K562 (cell line): ENCODE data around the gene CLEC2L. TPM values are rescaled to one million over a fixed set of nuclear protein-coding genes. Genes with fewer than 3 reads are reported as not detected.
A peak's percentile ranks its signal among the peaks of the same experiment; 100 is the strongest.

ENCODE experiments used
- ATAC-seq: fragments of 200-7000 bp; cut with Tn5 transposase; 3 replicates; pipeline ENCODE4 v1.9.1; 2020; ENCODE audit warnings: moderate library complexity
- BruUV-seq: library from RNA; stranded (reverse); fragments of 400-500 nt; replicated peaks from 2 replicates; lab custom pipeline; 2021; lab: Mats Ljungman, UMichigan
- CTCF ChIA-PET: fragments of 300-600 bp; formaldehyde crosslinking; extraction: SDS; loops from one replicate; lab custom pipeline; 2021; ENCODE audit warnings: low intra/inter-chr PET ratio; lab: Yijun Ruan, JAX
- POLR2A ChIA-PET: fragments of 300-600, 350-650 bp; sonication (Branson Sonifier 250); formaldehyde crosslinking; extraction: SDS; loops from one replicate; lab custom pipeline; 2021; ENCODE audit warnings: antibody characterized with exemption, inconsistent platforms; lab: Yijun Ruan, JAX
- DNase-seq, 4 experiments: peaks; one replicate each; pipeline versions ENCODE4 v3.0.0 to v3.0.0-alpha.2; 2011 to 2018; ENCODE audit warnings: low spot score in 3 of 4, mixed read lengths in 3 of 4; ENCODE audit errors: extremely low read depth in 1 of 4
- FAIRE-seq: peaks from 2 replicates; lab custom pipeline; 2011; peaks lifted over from hg19 to GRCh38; lab: Jason Lieb, UNC
- H2AFZ ChIP-seq: 2 replicates; pipeline ENCODE4 v1.6.0; 2011; ENCODE audit warnings: low read depth, low read length, control low read depth, inconsistent platforms
- H3K27ac ChIP-seq: fragments of 200-600 bp; 3 replicates; pipeline ENCODE4 v1.8.0; 2011; ENCODE audit warnings: low read depth, mild to moderate bottlenecking, control low read depth, inconsistent platforms, low read length, moderate library complexity, mixed read lengths; ENCODE audit errors: extremely low read depth
- H3K27me3 ChIP-seq, 2 experiments: fragments of 300-600 bp in 1 of 2; 2 replicates in 1 of 2; 3 replicates in 1 of 2; pipeline versions ENCODE4 v1.6.0 to v1.8.0; 2011; ENCODE audit warnings: inconsistent platforms in 2 of 2, low read length in 2 of 2, mild to moderate bottlenecking in 1 of 2, mixed read lengths in 1 of 2, moderate library complexity in 1 of 2; ENCODE audit not compliant: control insufficient read depth in 2 of 2, insufficient read depth in 2 of 2
- H3K36me3 ChIP-seq: fragments of 300-600 bp; 3 replicates; pipeline ENCODE4 v1.8.0; 2011; ENCODE audit warnings: mild to moderate bottlenecking, low read length, inconsistent platforms; ENCODE audit not compliant: control insufficient read depth, insufficient read depth
- H3K4me1 ChIP-seq, 2 experiments: fragments of 200-600 bp in 1 of 2; replicated peaks in 1 of 2; 2 replicates in 1 of 2; 3 replicates in 1 of 2; pipeline versions ENCODE4 v1.5.1 to v1.8.0; 2011; ENCODE audit warnings: inconsistent platforms in 2 of 2, low read length in 2 of 2, mild to moderate bottlenecking in 1 of 2, mixed read lengths in 1 of 2, moderate library complexity in 1 of 2; ENCODE audit not compliant: control insufficient read depth in 2 of 2, insufficient read depth in 2 of 2
- H3K4me2 ChIP-seq: 2 replicates; pipeline ENCODE4 v1.6.1; 2011; ENCODE audit warnings: low read length, control low read depth, inconsistent platforms, mixed read lengths; ENCODE audit not compliant: insufficient read depth
- H3K4me3 ChIP-seq: fragments of 200-600 bp; sonication (generic), shearing (Covaris generic); 2 replicates; pipeline ENCODE4 v1.5.1; 2016; ENCODE audit warnings: control low read depth, inconsistent platforms
- H3K79me2 ChIP-seq: fragments of 200-600 bp; 3 replicates; pipeline ENCODE4 v1.8.0; 2011; ENCODE audit warnings: low read length, inconsistent platforms; ENCODE audit not compliant: control insufficient read depth, insufficient read depth
- H3K9ac ChIP-seq, 2 experiments: 2 replicates each; pipeline versions ENCODE4 v1.6.0 to v1.6.1; 2011; ENCODE audit warnings: low read depth in 2 of 2, low read length in 2 of 2, control low read depth in 1 of 2, inconsistent platforms in 1 of 2, mild to moderate bottlenecking in 1 of 2, mixed read lengths in 1 of 2; ENCODE audit not compliant: insufficient read depth in 1 of 2
- H3K9me1 ChIP-seq: one replicate; pipeline ENCODE4 v1.6.0; 2011; ENCODE audit warnings: inconsistent platforms, mild to moderate bottlenecking, low read length, moderate library complexity; ENCODE audit not compliant: control insufficient read depth, insufficient read depth
- H3K9me3 ChIP-seq: replicated peaks from 2 replicates; pipeline ENCODE4 v1.5.1; 2011; ENCODE audit warnings: low read depth, low read length, inconsistent platforms; ENCODE audit not compliant: control insufficient read depth, insufficient read depth
- H4K20me1 ChIP-seq: replicated peaks from 2 replicates; pipeline ENCODE4 v1.6.1; 2011; ENCODE audit warnings: low read length, inconsistent platforms, mixed read lengths; ENCODE audit not compliant: control insufficient read depth, insufficient read depth
- ARID3B ChIP-seq: fragments of 250-450 bp; sonication (Bioruptor Pico); IDR thresholded peaks from 2 replicates; pipeline ENCODE4 v1.4.0; 2020; ENCODE audit warnings: borderline replicate concordance
- CEBPG ChIP-seq, 3 experiments: fragments of 200-800 bp in 1 of 3; sonication (Bioruptor generic) in 1 of 3; sonication (generic) in 1 of 3; formaldehyde crosslinking in 1 of 3; IDR thresholded peaks in 2 of 3; conservative IDR thresholded peaks in 1 of 3; 2 replicates each; pipeline versions ENCODE4 v1.6.1 to v1.8.0; 2016 to 2022; ENCODE audit warnings: missing compliant biosample characterization in 2 of 3, missing genetic modification characterization in 2 of 3, mild to moderate bottlenecking in 1 of 3, missing genetic modification reagents in 1 of 3
- IRF9 ChIP-seq: fragments of 450-650 bp; IDR thresholded peaks from 2 replicates; pipeline ENCODE4 v1.6.1; 2016; ENCODE audit warnings: missing biosample characterization, missing genetic modification characterization
- JUNB ChIP-seq: fragments of 450-650 bp; formaldehyde crosslinking; conservative IDR thresholded peaks from 2 replicates; pipeline ENCODE4 v1.4.0; 2020; ENCODE audit warnings: mild to moderate bottlenecking
- KDM4B ChIP-seq, 2 experiments: fragments of 450-650 bp in 1 of 2; sonication (generic) in 1 of 2; IDR thresholded peaks; 2 replicates each; pipeline ENCODE4 v1.6.1; 2016 to 2017; ENCODE audit warnings: borderline replicate concordance in 2 of 2, antibody characterized with exemption in 1 of 2, low read depth in 1 of 2, mild to moderate bottlenecking in 1 of 2
- MEIS2 ChIP-seq: fragments of 450-650 bp; IDR thresholded peaks from 2 replicates; pipeline ENCODE4 v1.6.1; 2014; ENCODE audit warnings: mild to moderate bottlenecking; ENCODE audit not compliant: partially characterized antibody
- ZBTB12 ChIP-seq: fragments of 250-450 bp; sonication (Bioruptor Pico); IDR thresholded peaks from 2 replicates; pipeline ENCODE4 v1.4.0; 2020
- ZFPM2 ChIP-seq: fragments of 250-450 bp; sonication (Bioruptor Pico); IDR thresholded peaks from 2 replicates; pipeline ENCODE4 v1.5.1; 2022; ENCODE audit warnings: mild to moderate bottlenecking
- ZNF79 ChIP-seq: fragments of 250-450 bp; sonication (Bioruptor Pico); IDR thresholded peaks from 2 replicates; pipeline ENCODE4 v1.4.0; 2020; ENCODE audit warnings: low read depth, mild to moderate bottlenecking, moderate library complexity
- ZSCAN32 ChIP-seq: fragments of 450-650 bp; formaldehyde crosslinking; IDR thresholded peaks from 2 replicates; pipeline ENCODE4 v1.4.0; 2020; ENCODE audit warnings: mild to moderate bottlenecking, moderate library complexity
- WGBS: fragments of 100-300 bp; shearing (Covaris generic); methylation state at CpG from one replicate; pipeline ENCODE4 v1.1.6; 2016; ENCODE audit warnings: low coverage, mixed read lengths; ENCODE audit not compliant: insufficient coverage; ENCODE audit errors: missing lambda C conversion rate; 5-methylcytosine and 5-hydroxymethylcytosine counted together
- in situ Hi-C: fragments of 300-500 bp; cut with MboI; formaldehyde crosslinking; loops from 4 replicates; pipeline ENCODE4 v1.15.0; 2018; ENCODE audit warnings: inconsistent platforms, mixed read lengths
- intact Hi-C: fragments of 100-400 bp; cut with micrococcal nuclease; formaldehyde crosslinking; loops from 2 replicates; pipeline ENCODE4 v1.14.2; 2022
- polyA plus RNA-seq, 8 experiments: library from polyadenylated mRNA; depleted of rRNA in 4 of 8; stranded (reverse) in 5 of 8; unstranded in 3 of 8; fragments of >200 nt; fragmentation: Nextera tagmentation in 2 of 8; fragmentation: Illumina TruSeq in 1 of 8; extraction: Ambion mirVana in 2 of 8; extraction: Trizol in 1 of 8; gene quantifications; 2 replicates each; pipeline versions ENCODE4 v1.2.1 to v1.2.3, GENCODE V29; 2011 to 2014; ENCODE audit warnings: inconsistent platforms in 1 of 8, missing spikeins in 1 of 8
- total RNA-seq, 7 experiments: library from RNA; depleted of rRNA in 6 of 7; stranded (reverse); fragments of >200 nt in 6 of 7; fragmentation: Illumina TruSeq in 2 of 7; extraction: Trizol in 2 of 7; gene quantifications; 2 replicates each; pipeline versions ENCODE4 v1.2.1 to v1.2.3, GENCODE V29; 2011 to 2021; ENCODE audit warnings: low replicate concordance in 1 of 7
- TF ChIP-seq, protein P1 (sequence below): fragments of 450-650 bp; IDR thresholded peaks from 2 replicates; pipeline ENCODE4 v1.6.1; 2016
- TF ChIP-seq, protein P2 (sequence below), 2 experiments: fragments of 450-650 bp in 1 of 2; sonication (generic) in 1 of 2; formaldehyde crosslinking in 1 of 2; IDR thresholded peaks in 1 of 2; conservative IDR thresholded peaks in 1 of 2; 2 replicates each; pipeline versions ENCODE4 v1.6.1 to v1.8.1; 2016 to 2023; ENCODE audit warnings: mild to moderate bottlenecking in 2 of 2, moderate library complexity in 2 of 2, inconsistent platforms in 1 of 2, missing genetic modification reagents in 1 of 2
- TF ChIP-seq, protein P3 (sequence below): fragments of 450-650 bp; IDR thresholded peaks from 2 replicates; pipeline ENCODE4 v1.7.0; 2016; ENCODE audit warnings: borderline replicate concordance

CLEC2L gene
- total and polyA plus RNA-seq, 9 of the 15 experiments (the other 6 are each of a cell fraction or from before 2014, with no cell fraction given) = 0.84 to 5.5 (median 1.8) TPM

- H3K79me2 ChIP-seq = no peaks in the 10 kb centered on the region
- H3K9ac ChIP-seq = no peak overlapping the region
- ATAC-seq = no peak
- H3K27ac ChIP-seq = no peak overlapping the region
- 0% methylated on average over 1 of the region's 1 CpG for WGBS
- no peak for FAIRE-seq
- no peak for DNase-seq
- in situ Hi-C loops = no loop called here
- peaks cover 45 to 56% of the 10 kb centered on the region in 2 experiments for H3K27me3 ChIP-seq
- H3K36me3 ChIP-seq = no peaks in the 10 kb centered on the region
- H3K4me2 ChIP-seq = no peak overlapping the region
- H3K9me1 ChIP-seq = no peaks in the 10 kb centered on the region
- no peak overlapping the region for H3K4me3 ChIP-seq
- H3K9me3 ChIP-seq = no peaks in the 10 kb centered on the region; the same call in 1 of the 2 replicates
- H2AFZ ChIP-seq = no peak overlapping the region
- intact Hi-C loops = no loop called here
- ChIA-PET POLR2A (no interaction called here), CTCF (no interaction called here)
- H3K4me1 ChIP-seq = no peaks in the 10 kb centered on the region
- no peaks in the 10 kb centered on the region for H4K20me1 ChIP-seq
- BruUV-seq = no TSS peak
- TF ChIP-seq CEBPG (CRISPR knock-in tag; IDR thresholded peaks at IDR 0.05) (peak; percentile 6; the same call in 1 of the 2 replicates), CEBPG (tag; conservative IDR thresholded peaks at IDR 0.05 in 1 of 2, IDR thresholded peaks at IDR 0.05 in 1 of 2) (peak; percentile 84 to 86), ZFPM2 (CRISPR knock-in tag) (no peak), ZBTB12 (CRISPR knock-in tag) (no peak), KDM4B (IDR thresholded peaks at IDR 0.05; ENCODE audit: borderline replicate concordance in 2 of 2, low read depth in 1 of 2) (no peak), ZNF79 (CRISPR knock-in tag) (no peak), JUNB (CRISPR knock-in tag) (no peak), ZSCAN32 (peak; percentile 67; the same call in 1 of the 2 replicates), ARID3B (no peak), IRF9 (tag) (peak; percentile 48; the same call in 1 of the 2 replicates), MEIS2 (peak; percentile 35)
- TF ChIP-seq, protein P1, sequence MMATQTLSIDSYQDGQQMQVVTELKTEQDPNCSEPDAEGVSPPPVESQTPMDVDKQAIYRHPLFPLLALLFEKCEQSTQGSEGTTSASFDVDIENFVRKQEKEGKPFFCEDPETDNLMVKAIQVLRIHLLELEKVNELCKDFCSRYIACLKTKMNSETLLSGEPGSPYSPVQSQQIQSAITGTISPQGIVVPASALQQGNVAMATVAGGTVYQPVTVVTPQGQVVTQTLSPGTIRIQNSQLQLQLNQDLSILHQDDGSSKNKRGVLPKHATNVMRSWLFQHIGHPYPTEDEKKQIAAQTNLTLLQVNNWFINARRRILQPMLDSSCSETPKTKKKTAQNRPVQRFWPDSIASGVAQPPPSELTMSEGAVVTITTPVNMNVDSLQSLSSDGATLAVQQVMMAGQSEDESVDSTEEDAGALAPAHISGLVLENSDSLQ = peak; percentile 88
- TF ChIP-seq, protein P2, sequence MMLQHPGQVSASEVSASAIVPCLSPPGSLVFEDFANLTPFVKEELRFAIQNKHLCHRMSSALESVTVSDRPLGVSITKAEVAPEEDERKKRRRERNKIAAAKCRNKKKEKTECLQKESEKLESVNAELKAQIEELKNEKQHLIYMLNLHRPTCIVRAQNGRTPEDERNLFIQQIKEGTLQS (IDR thresholded peaks at IDR 0.05) = peak; percentile 82
- TF ChIP-seq, protein P2 (CRISPR knock-in tag; conservative IDR thresholded peaks at IDR 0.05) = no peak
- TF ChIP-seq, protein P3, sequence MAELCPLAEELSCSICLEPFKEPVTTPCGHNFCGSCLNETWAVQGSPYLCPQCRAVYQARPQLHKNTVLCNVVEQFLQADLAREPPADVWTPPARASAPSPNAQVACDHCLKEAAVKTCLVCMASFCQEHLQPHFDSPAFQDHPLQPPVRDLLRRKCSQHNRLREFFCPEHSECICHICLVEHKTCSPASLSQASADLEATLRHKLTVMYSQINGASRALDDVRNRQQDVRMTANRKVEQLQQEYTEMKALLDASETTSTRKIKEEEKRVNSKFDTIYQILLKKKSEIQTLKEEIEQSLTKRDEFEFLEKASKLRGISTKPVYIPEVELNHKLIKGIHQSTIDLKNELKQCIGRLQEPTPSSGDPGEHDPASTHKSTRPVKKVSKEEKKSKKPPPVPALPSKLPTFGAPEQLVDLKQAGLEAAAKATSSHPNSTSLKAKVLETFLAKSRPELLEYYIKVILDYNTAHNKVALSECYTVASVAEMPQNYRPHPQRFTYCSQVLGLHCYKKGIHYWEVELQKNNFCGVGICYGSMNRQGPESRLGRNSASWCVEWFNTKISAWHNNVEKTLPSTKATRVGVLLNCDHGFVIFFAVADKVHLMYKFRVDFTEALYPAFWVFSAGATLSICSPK = no peak
These were observed 7.6 kb downstream of the CLEC2L start for GRCh38 chr7:139531094-139531493.
